Left ventricle myocardium inferior (tissue), 1 donor: ENCODE measurements around the gene KCNT2. TPM values are rescaled to one million over a fixed set of nuclear protein-coding genes. Genes with fewer than 3 reads are reported as not detected.

ENCODE experiments used
- DNase-seq: peaks from one replicate; pipeline ENCODE4 v3.0.0-alpha.2; 2020
- H3K27ac ChIP-seq: fragments of 200-600 bp; replicated peaks from 2 replicates; pipeline ENCODE4 v1.8.0; 2021
- H3K27me3 ChIP-seq: fragments of 200-600 bp; 2 replicates; pipeline ENCODE4 v1.8.0; 2021; ENCODE audit warnings: low read depth
- H3K36me3 ChIP-seq: fragments of 200-600 bp; 2 replicates; pipeline ENCODE4 v1.8.0; 2021
- H3K4me1 ChIP-seq: fragments of 200-600 bp; 2 replicates; pipeline ENCODE4 v1.8.0; 2021
- H3K4me3 ChIP-seq: fragments of 200-600 bp; 2 replicates; pipeline ENCODE4 v1.8.0; 2021; ENCODE audit warnings: mild to moderate bottlenecking, moderate library complexity
- H3K9me3 ChIP-seq: fragments of 200-600 bp; replicated peaks from 2 replicates; pipeline ENCODE4 v1.8.0; 2021
- CTCF ChIP-seq: fragments of 200-600 bp; IDR thresholded peaks from 2 replicates; pipeline ENCODE4 v1.8.0; 2021; ENCODE audit warnings: antibody characterized with exemption, mild to moderate bottlenecking, borderline replicate concordance
- intact Hi-C: fragments of 100-400 bp; cut with micrococcal nuclease; formaldehyde crosslinking; loops from one replicate; pipeline ENCODE4 v1.11.0; 2022
- total RNA-seq: library from RNA; stranded (reverse); fragmentation: NEBNext Ultra II Directional; extraction: Animal tissue kit (Norgen Biotek cat#: 25700); gene quantifications from one replicate; pipeline ENCODE4 v1.2.1, GENCODE V29; 2021
- donor health status: DM: no; HTN: yes; CAD: no; lungs with severe emphysema.

KCNT2 gene
- total RNA-seq, 1 donor from 2014 or later: 0.60 TPM

- TF ChIP-seq CTCF: no peak
- H3K4me3 ChIP-seq: no peak overlapping the region
- no peaks in the 10 kb centered on the region for H3K4me1 ChIP-seq
- no peaks in the 10 kb centered on the region for H3K27me3 ChIP-seq
- no peaks in the 10 kb centered on the region for H3K9me3 ChIP-seq
- H3K36me3 ChIP-seq: no peaks in the 10 kb centered on the region
- intact Hi-C loops: no loop called here
- no peak for DNase-seq
- H3K27ac ChIP-seq: no peak overlapping the region
Observed at GRCh38 chr1:196387766-196388165, 220.5 kb downstream of the KCNT2 start.

GRCh38 chr1:196385109-196385508 is 223.1 kb downstream of the KCNT2 start:
- TF ChIP-seq CTCF: no peak
- intact Hi-C loops: no loop called here
- Histone ChIP-seq H3K9me3 (no peaks in the 10 kb centered on the region), H3K36me3 (no peaks in the 10 kb centered on the region), H3K4me3 (no peak overlapping the region), H3K27me3 (no peaks in the 10 kb centered on the region), H3K27ac (no peak overlapping the region), H3K4me1 (no peaks in the 10 kb centered on the region)
- no peak for DNase-seq

- Histone ChIP-seq H3K27me3 (no peaks in the 10 kb centered on the region), H3K36me3 (no peaks in the 10 kb centered on the region), H3K27ac (no peak overlapping the region), H3K9me3 (no peaks in the 10 kb centered on the region), H3K4me3 (no peak overlapping the region), H3K4me1 (no peaks in the 10 kb centered on the region)
- intact Hi-C loops: no loop called here
- DNase-seq: no peak
- TF ChIP-seq CTCF: no peak
Observed at GRCh38 chr1:196382383-196382782, 225.9 kb downstream of the KCNT2 start.

GRCh38 chr1:196381544-196381943 is 226.7 kb downstream of the KCNT2 start:
- intact Hi-C loops: no loop called here
- no peak overlapping the region for H3K27ac ChIP-seq

GRCh38 chr1:196380316-196380715 is 227.9 kb downstream of the KCNT2 start:
- Histone ChIP-seq H3K9me3 (no peaks in the 10 kb centered on the region), H3K27ac (no peak overlapping the region), H3K27me3 (no peaks in the 10 kb centered on the region), H3K36me3 (no peaks in the 10 kb centered on the region), H3K4me3 (no peak overlapping the region), H3K4me1 (no peaks in the 10 kb centered on the region)
- intact Hi-C loops: no loop called here
- DNase-seq: no peak
- no peak for TF ChIP-seq CTCF

More at GRCh38 chr1:196381544-196381943, 226.7 kb downstream of the KCNT2 start:
- H3K36me3 ChIP-seq: no peaks in the 10 kb centered on the region
- H3K27me3 ChIP-seq: no peaks in the 10 kb centered on the region
- no peak for DNase-seq
- no peaks in the 10 kb centered on the region for H3K9me3 ChIP-seq
- no peaks in the 10 kb centered on the region for H3K4me1 ChIP-seq
- no peak for TF ChIP-seq CTCF
- no peak overlapping the region for H3K4me3 ChIP-seq

GRCh38 chr1:196377811-196378210 is 230.4 kb downstream of the KCNT2 start:
- H3K9me3 ChIP-seq: no peaks in the 10 kb centered on the region
- no peaks in the 10 kb centered on the region for H3K36me3 ChIP-seq
- H3K27ac ChIP-seq: no peak overlapping the region
- H3K27me3 ChIP-seq: no peaks in the 10 kb centered on the region
- H3K4me1 ChIP-seq: no peaks in the 10 kb centered on the region
- intact Hi-C loops: no loop called here
- DNase-seq: no peak
- no peak for TF ChIP-seq CTCF
- H3K4me3 ChIP-seq: no peak overlapping the region
